Measurements from ENCODE around the gene NDUFS3.

DNA sequence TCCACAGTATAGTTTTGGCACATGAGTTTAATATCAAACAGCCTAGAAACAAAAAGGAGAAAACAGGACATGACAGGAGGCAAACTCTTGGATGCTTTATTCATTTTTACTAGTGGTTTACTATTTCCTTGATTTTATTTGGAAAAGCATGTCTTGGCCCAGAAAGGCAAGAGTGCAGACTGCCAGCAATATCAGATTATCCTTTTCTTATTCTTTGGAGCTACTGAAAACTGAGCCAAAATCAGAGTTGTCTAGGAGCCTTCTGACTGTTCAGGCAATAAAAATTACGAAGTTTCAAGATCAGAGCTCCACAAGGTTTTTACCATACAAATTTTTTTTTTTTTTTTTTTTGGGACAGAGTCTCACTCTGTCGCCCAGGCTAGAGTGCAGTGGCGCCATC is 42.0 kb upstream of the NDUFS3 start:
- TF ChIP-seq CTCF (IDR thresholded peaks at IDR 0.05 in 4 of 5, conservative IDR thresholded peaks at IDR 0.05 in 1 of 5), result no peak
- no peak for TF ChIP-seq POLR2A (IDR thresholded peaks at IDR 0.05)

Data from gastrocnemius medialis (tissue), 4 donors.